Stimulated activated CD4-positive, alpha-beta T cell treated with anti-CD3 and anti-CD28 coated beads, Interleukin-4, amount 100 ng/mL, for 24 hours (primary cell): ENCODE results near the gene CXCL12.

ENCODE experiments used
- DNase-seq: peaks from one replicate; pipeline ENCODE4 v3.0.0-alpha.2; 2020

CXCL12 gene

DNA sequence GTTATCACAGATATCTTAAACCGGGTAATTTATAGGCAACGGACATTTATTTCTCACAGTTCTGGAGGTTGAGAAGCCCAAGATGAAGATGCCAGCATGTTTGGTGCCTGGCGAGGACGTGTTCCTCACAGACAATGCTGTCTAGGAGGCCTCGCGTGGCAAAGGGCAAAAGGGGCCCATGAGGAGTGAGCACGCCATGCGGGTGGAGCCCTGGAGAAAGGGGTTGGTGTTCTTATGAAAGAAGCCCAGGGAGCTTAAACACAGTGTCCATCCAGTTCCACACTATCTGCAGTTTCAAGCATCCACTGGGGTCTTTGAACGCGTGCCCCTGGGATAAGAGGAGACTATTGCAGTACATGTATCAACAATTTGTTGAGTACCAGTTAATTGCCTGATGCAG lies 51.4 kb downstream of the CXCL12 start:
- DNase-seq: no peak

DNA sequence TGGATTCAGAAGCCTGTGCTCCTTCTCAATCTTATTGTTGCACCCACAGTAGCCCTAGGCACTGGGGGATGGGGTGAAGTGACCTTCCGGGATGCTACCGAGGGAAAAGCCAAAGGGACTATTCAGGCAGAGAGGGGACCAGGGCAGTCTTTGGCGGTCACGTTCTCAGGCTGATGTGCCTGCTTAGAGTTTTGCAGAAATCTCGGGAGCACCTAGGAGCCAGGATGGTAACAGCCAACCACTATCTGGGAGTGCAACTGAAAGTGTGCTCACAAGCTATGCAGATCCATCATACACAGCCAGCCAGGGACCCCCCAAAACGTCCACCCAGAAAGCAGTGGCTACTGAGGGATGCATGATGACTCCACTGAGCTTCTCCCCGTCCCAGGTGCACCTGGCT lies 52.4 kb downstream of the CXCL12 start:
- no peak for DNase-seq

DNA sequence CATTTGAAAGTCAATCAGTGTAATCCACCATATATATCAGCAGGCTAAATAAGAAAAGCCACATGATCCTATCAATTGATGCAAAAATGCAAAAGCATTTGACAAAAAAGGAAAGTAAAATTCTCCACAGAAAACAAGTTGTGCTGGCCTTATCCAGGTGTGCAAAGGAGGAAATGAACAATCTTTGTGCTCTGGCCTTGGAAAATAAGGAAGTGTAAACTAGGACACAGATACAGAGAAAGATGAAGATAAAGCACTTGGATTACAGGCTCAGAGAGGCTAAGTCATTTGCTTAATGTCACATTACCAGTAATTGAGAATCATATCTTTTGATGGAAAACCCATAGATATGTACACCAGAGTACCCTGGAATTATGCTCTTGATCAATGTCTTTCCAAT lies 54.5 kb downstream of the CXCL12 start:
- no peak for DNase-seq

DNA sequence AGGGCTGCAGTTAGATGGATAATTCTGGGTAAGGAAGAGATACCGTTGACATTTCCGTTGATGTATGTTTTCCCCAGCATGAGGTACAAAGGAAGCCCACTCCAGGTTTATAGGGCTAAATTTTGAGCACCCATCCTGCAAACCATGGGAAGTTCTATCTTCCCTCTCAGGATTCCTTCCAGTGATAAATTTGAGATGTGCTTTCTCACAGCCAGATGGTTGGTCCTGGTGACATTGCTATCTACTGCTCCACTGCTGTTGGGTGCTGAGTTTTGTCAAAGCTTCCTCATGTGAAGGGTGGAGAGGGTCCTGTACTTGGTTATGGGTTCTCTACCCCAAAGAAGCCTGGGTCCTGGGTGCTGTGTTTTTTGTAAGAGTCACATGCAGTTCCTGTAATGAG lies 57.4 kb downstream of the CXCL12 start:
- DNase-seq: no peak
